Ovary (tissue), 3 donors: ENCODE data around the gene SCARF2.

Experiments
- EP300 ChIP-seq: sonication (generic); formaldehyde crosslinking; IDR thresholded peaks from one replicate; pipeline ENCODE4 v1.6.1; 2017; ENCODE audit warnings: antibody characterized with exemption
- POLR2A ChIP-seq: fragments of 450-650 bp; IDR thresholded peaks from one replicate; pipeline ENCODE4 v1.6.1; 2017; ENCODE audit warnings: antibody characterized with exemption, mild to moderate bottlenecking, moderate library complexity
- TF ChIP-seq, protein P1 (sequence below), 3 donors: fragments of 450-650 bp in 2 of 3; fragments of 200-600 bp in 1 of 3; IDR thresholded peaks; one replicate each; pipeline versions ENCODE4 v1.5.1 to v1.8.0; 2016 to 2022; ENCODE audit warnings: antibody characterized with exemption in 3 of 3, mild to moderate bottlenecking in 1 of 3
- donor health status: DM: no; HTN: no; CAD: no.

- TF ChIP-seq EP300, result no peak
- TF ChIP-seq POLR2A, result no peak
- TF ChIP-seq, protein P1, sequence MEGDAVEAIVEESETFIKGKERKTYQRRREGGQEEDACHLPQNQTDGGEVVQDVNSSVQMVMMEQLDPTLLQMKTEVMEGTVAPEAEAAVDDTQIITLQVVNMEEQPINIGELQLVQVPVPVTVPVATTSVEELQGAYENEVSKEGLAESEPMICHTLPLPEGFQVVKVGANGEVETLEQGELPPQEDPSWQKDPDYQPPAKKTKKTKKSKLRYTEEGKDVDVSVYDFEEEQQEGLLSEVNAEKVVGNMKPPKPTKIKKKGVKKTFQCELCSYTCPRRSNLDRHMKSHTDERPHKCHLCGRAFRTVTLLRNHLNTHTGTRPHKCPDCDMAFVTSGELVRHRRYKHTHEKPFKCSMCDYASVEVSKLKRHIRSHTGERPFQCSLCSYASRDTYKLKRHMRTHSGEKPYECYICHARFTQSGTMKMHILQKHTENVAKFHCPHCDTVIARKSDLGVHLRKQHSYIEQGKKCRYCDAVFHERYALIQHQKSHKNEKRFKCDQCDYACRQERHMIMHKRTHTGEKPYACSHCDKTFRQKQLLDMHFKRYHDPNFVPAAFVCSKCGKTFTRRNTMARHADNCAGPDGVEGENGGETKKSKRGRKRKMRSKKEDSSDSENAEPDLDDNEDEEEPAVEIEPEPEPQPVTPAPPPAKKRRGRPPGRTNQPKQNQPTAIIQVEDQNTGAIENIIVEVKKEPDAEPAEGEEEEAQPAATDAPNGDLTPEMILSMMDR (IDR thresholded peaks at IDR 0.05), result no peak
Observed at GRCh38 chr22:20440637-20441591, 3.3 kb upstream of the SCARF2 start.
